ENCODE data around the gene NDUFA1.
A peak's percentile ranks its signal among the peaks of the same experiment; 100 is the strongest.
"Not testable (repeated sequence)": the region's sequence is repeated elsewhere in the genome, so short reads cannot be mapped to it uniquely, and the experiment has no call there.

NDUFA1 gene

DNA sequence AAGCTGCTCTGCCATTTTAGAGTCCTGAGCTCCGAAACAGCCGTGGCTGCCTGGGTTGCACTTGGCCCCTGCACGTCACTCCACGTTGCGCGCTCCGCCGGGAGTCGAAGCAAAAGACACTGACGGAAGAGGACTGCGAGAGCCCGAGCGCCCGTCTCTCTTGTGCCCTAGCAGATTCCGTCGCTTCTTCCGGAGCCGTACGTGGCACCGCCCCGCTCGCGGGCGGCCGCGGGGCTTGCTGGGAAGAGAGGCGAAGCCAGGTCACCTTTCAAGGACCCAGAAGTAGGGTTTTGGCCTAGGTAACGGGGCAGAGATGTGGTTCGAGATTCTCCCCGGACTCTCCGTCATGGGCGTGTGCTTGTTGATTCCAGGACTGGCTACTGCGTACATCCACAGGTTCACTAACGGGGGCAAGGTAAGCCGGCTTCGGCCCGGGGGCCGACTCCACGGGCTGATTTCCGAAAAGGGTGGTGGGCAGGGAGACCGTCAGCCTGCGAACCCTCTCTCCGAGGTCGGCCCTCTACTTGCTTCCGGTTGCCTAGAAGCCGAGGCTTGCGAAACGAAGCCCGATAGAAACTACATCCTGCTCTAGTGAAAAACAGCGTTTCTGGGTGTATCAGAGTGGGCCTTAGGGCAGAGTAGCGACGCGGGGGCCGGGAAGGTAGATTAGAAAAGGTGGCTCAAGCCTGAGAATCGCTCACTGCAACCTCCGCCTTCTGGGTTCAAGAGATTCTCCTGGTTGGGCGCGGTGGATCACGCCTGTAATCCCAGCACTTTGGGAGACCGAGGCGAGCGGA, at the start of gene NDUFA1, which contains the start of gene RNF113A:
Gene NDUFA1 (plus strand): TSS at position 234 of the 797 bp plus-strand sequence. CDS start 80 bp downstream, at position 314.
Gene RNF113A (minus strand): TSS at position 135 of the 797 bp plus-strand sequence. CDS start 120 bp downstream, at position 15.
- DNase-seq (ENCODE audit: insufficient read length, low spot score) (peak; percentile 40), FAIRE-seq (peak; percentile 78)

DNA sequence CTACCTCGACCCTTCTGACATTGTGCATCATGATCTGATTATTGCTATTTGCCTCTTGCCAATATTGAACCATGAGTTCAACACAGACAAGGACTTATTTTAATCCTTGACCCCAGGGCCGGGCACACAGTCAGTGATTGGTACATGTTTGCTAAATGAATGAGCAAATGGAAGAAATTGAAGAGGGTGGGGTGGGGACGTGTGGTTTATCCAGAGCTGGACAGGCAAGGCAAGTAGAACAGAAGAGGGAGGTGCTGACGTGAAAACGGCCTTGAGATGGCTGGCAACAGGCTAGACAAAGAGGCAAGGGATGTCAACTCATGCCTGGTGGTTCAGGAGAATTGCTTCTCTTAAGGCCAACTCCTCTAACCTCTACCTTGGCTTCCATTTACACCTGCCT, 47.4 kb upstream of the NDUFA1 start:
- DNase-seq (ENCODE audit: insufficient read length, low spot score); FAIRE-seq: not testable (repeated sequence)

- no peak for FAIRE-seq
- DNase-seq (ENCODE audit: insufficient read length, low spot score), result no peak
Measured at GRCh38 chrX:119826399-119826959, 45.2 kb upstream of the NDUFA1 start.

DNA sequence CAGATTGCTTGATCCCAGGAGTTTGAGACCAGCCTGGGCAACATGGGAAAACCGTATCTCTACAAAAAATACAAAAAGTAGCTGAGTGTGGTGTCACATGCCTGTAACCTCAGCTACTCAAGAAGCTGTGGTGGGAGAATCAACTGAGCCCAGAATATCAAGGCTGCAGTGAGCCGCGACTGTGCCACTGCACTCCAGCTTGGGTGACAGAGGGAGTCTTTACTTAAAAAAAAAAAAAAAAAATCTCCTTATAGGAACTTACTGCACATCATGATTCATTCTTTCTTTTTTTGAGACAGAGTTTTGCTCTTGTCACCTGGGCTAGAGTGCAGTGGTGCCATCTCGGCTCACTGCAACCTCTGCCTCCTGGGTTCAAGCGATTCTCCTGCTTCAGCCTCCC, 43.2 kb upstream of the NDUFA1 start:
- DNase-seq (ENCODE audit: insufficient read length, low spot score) (no peak), FAIRE-seq (no peak)

GRCh38 chrX:119833905-119834304, 37.7 kb upstream of the NDUFA1 start:
- FAIRE-seq (peak; percentile 90), DNase-seq (ENCODE audit: insufficient read length, low spot score) (no peak)

DNA sequence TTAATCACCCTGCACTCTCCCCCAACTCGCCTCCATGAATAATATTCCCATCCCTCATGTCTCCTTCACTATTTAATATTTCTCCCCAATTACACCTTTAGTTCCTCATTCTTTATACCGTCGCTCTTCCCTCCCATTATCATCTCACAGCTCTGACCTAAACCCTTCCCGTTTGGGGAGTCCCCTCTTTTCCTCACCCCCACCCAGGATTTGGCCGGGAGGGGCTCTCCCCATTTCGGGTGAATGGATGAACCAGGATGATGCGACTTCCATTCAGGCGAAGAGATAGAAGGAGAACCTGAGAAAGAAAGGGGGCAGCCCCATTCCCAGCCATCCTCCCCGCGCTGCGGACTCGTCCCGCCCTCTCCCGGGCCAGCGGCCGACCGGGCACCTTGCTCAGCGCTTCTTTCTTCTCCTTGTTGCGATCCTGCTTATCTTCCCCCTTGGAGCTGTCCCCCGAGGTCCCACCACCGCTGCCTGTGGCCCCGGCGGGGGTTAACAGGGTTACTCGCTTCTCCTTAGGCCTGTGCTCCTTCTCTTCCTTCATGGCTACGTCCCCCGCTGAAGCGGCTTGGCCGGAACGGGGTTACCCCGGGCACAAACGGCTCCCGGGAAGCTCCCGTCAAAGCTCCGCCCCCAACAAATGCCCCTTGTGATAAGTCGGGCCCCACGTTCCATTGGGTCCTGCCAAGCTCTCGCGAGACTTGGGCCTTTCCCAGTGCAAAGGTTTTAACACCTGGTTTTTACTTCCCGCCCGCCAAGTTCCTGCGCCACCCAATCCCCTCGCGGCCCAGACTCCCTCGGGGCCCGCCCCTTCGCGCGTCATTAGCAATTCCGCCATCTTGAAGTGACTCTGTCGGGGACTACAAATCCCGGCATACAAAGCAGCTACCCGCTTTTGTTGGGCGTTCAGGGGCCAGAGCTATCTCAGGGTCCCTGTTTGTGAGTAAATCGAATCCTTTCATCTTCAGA, 19.0 kb upstream of the NDUFA1 start, which contains the start of gene UPF3B:
Gene UPF3B (minus strand): TSS at position 582 of the 972 bp plus-strand sequence. CDS start 35 bp downstream, at position 547.
- peak; percentile 67 for DNase-seq (ENCODE audit: insufficient read length, low spot score)
- FAIRE-seq, result peak; percentile 96

- FAIRE-seq, result no peak
- no peak for DNase-seq (ENCODE audit: insufficient read length, low spot score)
Measured at GRCh38 chrX:119853444-119853843, 18.2 kb upstream of the NDUFA1 start.

GRCh38 chrX:119870626-119871131, 953 bp upstream of the NDUFA1 start:
- FAIRE-seq (no peak), DNase-seq (ENCODE audit: insufficient read length, low spot score) (no peak)

- DNase-seq (ENCODE audit: insufficient read length, low spot score) (no peak), FAIRE-seq (peak; percentile 31)
Measured at GRCh38 chrX:119871245-119871598, 410 bp upstream of the NDUFA1 start.

DNA sequence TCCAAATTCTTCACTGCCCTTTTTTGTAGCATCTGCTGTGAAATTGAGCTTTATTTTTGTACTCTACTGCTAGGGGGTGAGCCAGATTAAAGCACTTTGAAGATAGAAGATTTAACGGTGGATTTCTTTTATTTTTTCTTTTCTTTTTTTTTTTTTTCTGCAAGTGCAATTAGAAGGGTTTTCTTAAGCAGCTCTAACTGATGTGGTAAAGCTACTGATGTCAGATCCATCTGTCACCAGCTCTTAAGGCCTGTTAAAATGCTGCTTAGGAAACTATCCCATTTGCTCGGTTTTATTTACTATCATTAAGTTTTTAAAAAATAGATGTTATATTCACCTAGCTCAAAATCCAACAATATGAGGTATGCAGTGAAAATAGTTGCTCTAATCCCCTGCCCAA, 7.1 kb downstream of the NDUFA1 start:
- no peak for FAIRE-seq
- no peak for DNase-seq (ENCODE audit: insufficient read length, low spot score)

- DNase-seq (ENCODE audit: insufficient read length, low spot score) (no peak), FAIRE-seq (peak; percentile 83)
Measured at GRCh38 chrX:119880076-119880475, 8.4 kb downstream of the NDUFA1 start.

DNA sequence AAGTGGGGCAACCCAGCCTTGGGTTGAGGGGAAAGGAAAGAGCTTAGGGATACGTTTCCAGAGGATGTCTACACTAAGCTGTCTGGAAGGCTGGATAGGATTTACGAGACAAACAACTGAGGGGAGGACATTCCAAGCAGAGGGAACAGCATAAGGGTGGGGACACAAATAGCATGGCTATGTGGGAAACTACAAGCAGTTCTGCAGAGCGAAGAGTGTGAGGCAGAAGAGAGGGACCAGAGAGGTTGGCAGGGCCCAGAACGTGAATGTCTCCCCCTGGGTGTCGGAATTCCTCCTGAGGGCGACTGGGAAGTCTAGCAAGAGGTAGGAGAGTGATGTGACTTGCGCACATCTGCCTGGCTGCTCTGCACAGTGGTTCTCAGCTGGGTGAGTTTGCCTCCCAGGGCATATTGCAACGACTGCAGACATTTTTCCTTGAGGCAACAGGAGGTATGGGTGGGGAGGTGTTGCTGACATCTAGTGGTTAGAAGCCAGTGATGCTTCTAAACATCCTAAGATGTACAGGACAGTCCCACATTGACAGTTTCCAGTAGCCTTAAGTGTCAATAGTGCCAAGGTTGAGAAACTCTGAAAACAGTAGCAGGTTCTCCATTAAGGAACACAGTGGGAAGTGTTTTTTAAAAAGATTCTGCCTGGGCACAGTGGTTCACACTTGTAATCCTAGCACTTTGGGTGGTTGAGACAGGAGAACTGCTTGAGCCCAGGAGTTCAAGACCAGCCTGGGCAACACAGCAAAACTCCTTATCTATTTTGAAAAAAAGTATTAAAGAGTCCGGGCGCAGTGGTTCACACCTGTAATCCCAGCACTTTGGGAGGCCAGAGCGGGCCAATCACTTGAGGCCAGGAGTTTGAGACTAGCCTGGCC, 9.2 kb downstream of the NDUFA1 start:
- FAIRE-seq (peak; percentile 91), DNase-seq (ENCODE audit: insufficient read length, low spot score) (no peak)

- FAIRE-seq (peak; percentile 61), DNase-seq (ENCODE audit: insufficient read length, low spot score) (no peak)
Measured at GRCh38 chrX:119885554-119886428, 14.2 kb downstream of the NDUFA1 start.

- peak; percentile 86 for FAIRE-seq
- peak; percentile 54 for DNase-seq (ENCODE audit: insufficient read length, low spot score)
Measured at GRCh38 chrX:119887721-119888425, 16.2 kb downstream of the NDUFA1 start.

GRCh38 chrX:119890626-119891025, 19.0 kb downstream of the NDUFA1 start:
- DNase-seq (ENCODE audit: insufficient read length, low spot score); FAIRE-seq: not testable (repeated sequence)

DNA sequence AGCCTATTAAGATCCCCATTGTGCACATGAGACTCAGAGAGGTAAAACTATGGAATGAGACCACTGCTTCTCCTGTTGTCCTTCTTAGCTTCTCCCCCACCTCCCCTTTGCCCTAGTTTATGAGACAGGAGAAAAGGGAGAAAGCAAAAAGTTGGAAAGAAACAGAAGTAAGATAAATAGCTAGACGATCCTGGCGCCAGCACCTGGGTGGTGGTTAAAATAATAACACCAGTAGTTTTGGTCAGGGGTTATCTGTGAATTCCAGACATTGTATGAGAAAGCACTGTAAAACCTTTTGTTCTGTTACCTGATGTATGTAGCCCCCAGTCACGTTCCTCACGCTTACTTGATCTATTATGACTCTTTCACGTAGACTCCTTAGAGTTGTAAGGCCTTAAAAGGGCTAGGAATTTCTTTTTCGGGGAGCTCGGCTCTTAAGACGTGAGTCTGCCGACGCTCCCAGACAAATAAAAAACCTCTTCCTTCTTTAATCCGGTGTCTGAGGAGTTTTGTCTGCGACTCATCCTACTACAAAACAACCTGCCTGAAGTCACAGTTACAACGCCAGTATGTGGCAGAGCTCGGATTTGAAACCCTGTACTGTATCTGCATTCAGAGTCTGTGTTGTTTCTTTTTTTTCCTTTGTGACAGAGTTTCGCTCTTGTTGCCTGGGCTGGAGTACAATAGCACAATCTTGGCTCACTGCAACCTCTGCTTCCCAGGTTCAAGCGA, 20.5 kb downstream of the NDUFA1 start:
- FAIRE-seq; DNase-seq (ENCODE audit: insufficient read length, low spot score): not testable (repeated sequence)

GRCh38 chrX:119895843-119896326, 24.3 kb downstream of the NDUFA1 start, which contains the start of gene AKAP14:
AKAP14 (plus strand) TSS chrX:119895893; CDS start chrX:119903224, 7,331 bp downstream.
- no peak for FAIRE-seq
- no peak for DNase-seq (ENCODE audit: insufficient read length, low spot score)

Data from GM19239 (cell line).